Ammon's horn (tissue), 1 donor: ENCODE results near the gene ZCCHC2.

Source experiments
- DNase-seq: peaks from one replicate; pipeline ENCODE4 v3.0.0-alpha.2; 2016; ENCODE audit warnings: low spot score

ZCCHC2 gene

DNA sequence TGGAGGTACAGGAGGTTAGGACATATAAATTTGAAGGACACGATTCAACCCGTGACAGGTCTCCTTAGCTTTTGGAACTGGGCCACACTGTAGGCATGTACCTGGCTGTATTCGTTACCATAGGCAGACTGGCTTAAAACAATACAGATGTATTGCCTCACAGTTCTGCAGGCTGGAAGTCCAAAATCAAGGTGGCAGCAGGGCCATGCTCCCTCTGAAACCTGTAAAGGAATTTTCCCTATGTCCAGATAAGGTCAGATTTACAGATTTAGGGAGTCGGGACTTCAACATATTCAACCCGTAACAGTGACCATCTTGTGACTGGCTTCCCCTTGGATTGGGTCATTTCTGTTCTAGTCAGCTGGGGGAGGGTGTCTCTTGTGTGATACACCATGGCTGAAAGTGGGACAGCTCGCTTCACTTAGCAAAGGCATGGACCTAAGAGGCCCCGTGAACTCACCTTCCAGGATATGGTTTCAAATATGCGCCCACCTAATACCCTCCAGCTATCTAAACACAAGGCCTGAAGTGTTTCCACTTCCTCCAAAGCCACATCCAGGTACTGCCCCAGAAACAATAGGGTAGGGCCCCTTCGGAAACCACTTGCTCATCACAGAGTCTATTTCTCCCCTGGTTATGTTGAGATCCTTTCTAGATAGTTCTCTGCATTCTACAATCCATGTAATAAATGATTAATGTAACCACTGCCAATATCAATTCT lies 85.0 kb downstream of the ZCCHC2 start:
- DNase-seq = no peak

DNA sequence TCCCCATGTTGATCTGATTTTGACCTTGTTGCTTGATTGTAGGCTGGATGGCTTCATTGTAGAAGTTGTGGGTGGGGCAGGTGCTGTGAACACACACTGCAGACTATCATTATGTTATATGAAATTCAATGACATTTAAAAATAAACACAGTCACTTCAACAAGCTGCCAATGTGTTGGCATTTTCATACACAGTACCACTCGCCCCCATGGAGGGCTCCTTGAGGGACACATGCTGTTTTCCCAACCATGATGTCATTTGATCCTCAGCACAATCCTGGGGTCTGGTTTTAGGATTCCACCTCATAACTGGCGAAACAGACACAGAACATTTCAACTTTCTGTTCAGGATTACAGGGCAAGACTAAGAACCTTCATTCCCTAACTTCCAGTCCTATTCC lies 86.9 kb downstream of the ZCCHC2 start:
- no peak for DNase-seq

DNA sequence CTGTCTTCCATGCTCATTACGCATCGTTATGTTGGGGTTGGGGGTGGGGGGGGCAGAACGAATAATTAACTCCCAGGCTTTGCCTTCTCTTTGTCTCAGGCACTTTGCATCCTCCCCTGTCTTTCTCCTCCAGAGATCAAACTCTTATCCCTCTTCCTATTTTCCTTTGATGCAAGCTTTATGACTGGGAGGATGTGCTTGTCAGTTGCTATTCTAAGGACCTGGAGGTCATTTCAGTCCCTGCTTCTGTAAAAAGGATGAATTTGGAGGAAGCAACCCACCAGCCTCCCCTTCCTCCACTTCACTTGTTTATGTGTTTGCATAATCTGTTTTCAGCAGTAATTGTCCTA lies 87.5 kb downstream of the ZCCHC2 start:
- DNase-seq = no peak

DNA sequence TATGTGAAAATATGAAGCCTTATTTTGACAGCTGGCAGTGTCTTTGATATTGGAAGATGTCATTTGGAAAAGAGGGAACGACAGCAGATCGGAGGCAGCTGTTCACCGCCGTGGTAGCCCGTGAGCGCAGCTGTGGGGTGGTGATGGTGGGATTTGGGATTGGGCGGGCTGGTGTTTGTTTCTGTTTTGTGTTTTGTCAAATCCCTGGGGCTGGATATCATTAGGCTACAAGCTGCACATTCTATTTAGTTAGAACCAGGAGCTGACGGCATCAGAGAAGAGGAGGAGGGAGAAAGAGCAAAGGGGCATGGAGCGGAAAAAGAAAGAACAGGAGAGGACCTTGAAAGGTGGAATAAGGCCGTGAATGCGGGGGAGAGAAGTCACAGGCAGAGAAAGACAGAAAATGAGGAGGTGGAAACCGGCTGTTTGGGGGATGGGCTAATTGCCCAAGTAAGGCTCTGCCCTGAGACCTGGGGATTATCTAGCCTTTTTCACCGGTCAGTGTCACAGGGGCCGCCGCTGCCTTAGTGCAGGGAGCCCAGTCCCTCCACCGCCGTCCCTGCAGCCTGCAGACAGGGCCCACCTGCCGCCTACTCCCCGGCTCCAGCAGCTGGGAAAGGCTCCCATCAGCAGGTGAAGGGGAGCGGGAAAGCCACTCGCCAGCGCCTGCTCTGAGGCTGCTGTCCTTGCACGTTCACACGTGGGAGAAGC lies 88.0 kb downstream of the ZCCHC2 start:
- DNase-seq = no peak

DNA sequence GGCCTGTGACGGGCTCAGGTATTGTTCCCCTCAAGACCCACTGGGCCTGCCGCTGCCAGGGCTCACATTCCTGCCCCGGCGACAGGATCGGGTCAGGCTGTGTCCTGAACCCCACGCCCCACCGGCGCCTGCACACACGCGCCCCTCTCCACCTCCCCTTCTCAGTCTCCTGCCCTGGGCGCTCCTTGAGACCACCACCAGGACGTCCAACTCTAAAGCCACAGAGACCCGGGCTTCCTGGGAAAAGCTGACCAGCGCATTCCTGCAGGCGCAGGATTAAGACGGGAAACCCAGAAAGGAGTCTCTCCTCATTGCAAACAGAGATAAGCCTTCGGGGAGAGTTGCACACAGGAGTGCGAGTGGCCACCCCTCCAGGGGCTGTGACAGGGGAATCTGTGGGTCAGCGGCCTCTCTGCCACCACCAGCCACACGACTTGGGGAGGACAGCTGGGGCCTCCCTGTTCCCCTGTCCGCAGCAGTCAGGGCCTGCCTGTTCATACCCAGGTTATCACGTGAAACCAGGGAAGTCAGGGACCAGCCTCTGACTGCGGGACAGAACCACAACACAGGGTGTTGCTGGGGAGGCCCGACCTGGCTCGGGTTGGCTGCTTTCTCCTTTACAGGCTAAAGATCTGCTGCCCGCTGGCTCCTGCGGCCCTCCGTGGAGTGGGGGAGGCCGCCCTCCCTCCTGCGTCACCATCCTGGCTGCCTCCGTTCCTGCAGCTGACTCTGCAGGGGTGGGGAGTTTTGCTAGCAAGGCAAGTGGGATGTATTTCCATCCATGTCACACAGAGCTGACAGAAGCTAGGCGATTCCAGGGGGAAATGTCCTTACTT lies 88.8 kb downstream of the ZCCHC2 start:
- DNase-seq = peak; percentile 77

DNA sequence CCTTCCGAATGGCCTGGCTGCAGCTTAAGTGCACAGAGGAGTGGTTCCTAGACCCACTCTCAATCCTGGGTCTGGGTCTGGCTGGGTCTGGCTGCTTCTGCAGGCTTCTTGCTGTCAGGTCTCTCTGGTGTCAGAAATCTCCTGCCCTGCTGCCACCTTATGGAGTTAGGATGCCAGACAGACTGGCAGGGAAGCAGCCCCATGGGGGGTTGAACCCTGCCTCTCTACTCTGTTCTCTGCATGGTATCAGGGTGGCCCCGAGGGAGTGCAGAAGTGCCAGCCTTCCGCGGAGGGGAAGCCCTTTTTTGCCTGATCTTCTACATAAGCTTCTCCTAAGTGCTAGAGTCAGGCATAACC lies 89.4 kb downstream of the ZCCHC2 start:
- no peak for DNase-seq

DNA sequence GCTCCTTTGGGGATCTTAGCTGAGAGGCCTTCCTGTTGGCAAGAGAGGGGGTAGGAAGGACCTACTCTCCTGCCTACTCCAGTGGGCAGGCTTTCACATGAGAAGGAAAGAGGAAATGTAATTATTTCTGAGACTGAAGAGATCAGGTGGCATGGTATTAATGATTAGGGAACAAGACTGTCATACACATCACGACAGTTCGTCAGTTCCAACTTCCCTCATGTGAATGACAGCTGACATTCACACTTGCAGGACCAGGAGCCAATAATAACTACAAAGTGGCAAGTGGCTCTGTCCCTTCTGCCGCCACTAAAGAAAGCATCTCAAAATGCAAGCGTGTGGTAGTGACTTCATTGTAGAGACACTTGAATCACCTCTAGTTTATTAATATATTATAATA lies 90.0 kb downstream of the ZCCHC2 start:
- no peak for DNase-seq

DNA sequence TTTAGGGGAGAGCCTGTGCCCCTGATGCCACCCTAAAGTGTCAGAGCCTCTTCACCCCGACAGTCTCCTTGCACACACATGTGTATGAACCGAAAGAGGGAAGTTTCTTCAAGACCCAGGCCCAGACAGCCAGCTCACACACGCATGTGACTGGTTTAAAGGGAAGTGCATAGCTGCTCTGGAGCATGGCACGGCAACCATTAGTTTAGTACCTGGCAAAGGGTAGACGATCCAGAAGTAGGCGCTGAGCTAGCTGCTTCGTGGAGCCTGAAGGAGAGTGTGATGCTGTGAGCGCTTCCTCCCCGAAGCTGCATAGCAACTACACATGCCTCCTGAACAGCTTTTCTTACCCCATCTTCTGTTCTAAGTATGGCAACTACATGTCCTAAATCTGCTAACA lies 91.7 kb downstream of the ZCCHC2 start:
- DNase-seq = peak; percentile 42

DNA sequence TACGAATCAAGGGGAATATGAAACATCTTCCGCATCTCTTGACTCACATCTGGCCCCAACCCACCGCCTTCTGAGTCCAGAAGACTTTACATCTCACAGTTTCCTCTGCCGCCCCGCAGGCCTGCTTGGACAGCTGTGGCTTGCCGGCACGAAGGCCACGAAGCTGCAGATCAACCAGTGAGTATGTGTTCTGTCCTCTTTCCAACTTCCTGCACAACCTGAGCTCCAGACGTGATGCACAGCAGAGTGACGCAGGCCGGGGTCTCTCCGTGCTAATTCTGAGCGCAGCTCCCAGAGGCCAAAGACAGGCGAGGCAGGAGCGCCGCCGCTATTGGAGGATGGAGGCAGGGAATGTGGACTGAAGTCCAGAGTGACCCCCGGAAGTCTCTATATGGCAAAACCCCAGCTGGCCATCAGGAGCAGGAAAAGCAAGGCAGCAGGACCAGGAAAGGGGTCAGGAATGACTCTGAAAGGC lies 93.5 kb downstream of the ZCCHC2 start:
- DNase-seq = no peak

DNA sequence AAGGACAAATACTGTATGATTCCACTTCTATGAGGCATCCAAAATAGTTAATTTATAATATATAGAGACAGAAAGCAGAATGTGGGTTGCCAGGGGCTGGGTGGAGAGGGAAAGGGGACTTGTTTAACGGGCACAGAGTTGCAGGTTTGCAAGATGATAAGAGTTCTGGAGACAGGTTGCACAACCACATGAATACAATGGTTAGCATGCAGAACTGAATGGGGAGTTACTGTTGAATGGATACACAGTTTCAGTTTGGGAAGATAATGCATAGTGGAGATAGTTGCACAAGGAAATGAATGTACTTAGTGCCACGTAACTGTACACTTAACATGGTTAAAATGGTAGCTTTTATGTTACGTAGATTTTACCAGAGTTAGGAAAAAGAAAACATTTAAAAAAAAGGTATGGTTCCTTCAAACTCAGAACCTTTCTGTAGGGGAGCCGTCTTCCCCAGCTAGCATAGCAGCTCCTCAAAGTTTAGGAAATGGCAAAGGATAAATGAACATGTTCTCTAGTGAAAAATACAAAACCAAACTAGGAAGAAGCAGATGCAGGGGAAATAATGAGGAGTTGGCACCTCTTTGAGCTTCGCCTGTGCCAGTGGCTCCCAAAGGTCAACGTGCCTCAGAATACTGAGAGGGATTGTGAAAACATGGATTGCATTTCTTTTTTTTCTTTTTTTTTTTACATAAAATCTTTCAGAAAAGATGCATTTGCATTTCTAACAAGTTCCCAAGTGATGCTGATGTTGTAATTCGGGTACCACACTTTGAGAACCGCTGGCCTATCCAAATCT lies 95.2 kb downstream of the ZCCHC2 start:
- no peak for DNase-seq

DNA sequence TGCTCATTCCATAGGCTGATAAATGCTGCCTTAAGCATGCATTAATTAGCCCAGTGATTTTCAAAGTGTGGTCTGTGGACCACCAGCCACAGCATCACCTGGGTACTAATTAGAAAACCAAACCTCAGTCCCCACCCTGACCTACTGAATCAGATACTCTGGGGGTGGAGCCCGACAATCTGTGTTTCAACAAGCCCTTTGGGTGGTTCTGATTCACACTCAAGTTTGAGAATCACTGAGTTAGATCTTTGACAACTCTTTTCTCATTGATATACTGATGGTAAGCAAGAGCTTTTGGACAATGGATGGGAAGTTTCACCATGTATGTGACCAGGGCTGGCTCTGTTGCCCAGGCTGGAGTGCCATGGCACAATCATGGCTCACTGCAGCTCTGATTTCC lies 95.9 kb downstream of the ZCCHC2 start:
- no peak for DNase-seq

DNA sequence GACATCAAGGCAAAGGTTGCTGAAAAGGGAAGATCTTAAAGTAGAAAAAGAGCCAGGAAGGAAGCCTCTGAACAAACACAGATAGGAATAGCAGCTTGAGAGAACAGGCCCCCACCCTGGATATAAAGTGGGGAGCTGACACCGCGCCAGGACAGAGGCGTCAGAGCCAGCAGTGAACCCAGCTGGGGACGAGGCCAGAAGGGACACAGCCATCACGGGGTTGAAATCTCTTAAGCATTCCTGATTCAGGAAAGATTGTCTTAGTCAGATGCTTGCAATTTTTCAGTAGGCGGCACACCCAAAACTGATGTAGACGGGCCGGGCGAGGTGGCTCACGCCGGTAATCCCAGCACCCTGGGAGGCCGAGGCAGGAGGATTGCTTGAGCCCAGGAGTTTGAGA lies 98.7 kb downstream of the ZCCHC2 start:
- DNase-seq = no peak

DNA sequence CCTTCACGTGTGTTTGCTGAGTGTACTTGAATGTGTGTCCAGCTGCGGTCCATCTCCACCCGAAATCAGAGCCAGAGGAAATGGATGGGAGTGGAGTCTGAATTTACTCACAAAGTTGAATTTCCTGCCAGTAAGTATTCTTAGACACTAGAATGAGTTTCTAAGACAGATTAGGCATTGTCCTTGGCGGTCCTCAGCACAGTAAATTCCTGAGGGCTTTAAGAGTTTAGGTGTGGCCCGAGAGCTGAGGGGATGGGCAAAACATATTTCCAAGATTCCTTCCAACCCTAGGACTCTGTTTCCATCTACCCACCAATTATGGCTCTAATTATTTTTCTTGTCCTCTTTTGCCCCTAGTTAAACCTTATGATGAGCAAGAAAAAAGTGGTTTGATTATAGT lies 102.2 kb downstream of the ZCCHC2 start:
- DNase-seq = no peak
